Daoy (cell line): ENCODE measurements around the gene KRTAP13-3. TPM values are rescaled to one million over a fixed set of nuclear protein-coding genes. Genes with fewer than 3 reads are reported as not detected.

Experiments
- DNase-seq: peaks from one replicate; pipeline ENCODE4 v3.0.0-alpha.2; 2015; ENCODE audit warnings: low read depth
- total RNA-seq: library from RNA; depleted of rRNA; stranded (reverse); fragments of >200 nt; shearing (Covaris generic); gene quantifications from 2 replicates; pipeline ENCODE4 v1.2.3, GENCODE V29; 2014; rRNA removed

KRTAP13-3 gene
- total RNA-seq, result not detected in 2 replicates

GRCh38 chr21:30425826-30426225, at the start of gene KRTAP13-3:
Gene KRTAP13-3, minus strand, starts transcription at chr21:30425926. Its CDS starts 14 bp downstream, at chr21:30425912.
- no peak for DNase-seq

- no peak for DNase-seq
Measured at GRCh38 chr21:30468900-30469714, 43.4 kb upstream of the KRTAP13-3 start.

GRCh38 chr21:30463713-30464112, 38.0 kb upstream of the KRTAP13-3 start:
- peak; percentile 22 for DNase-seq

GRCh38 chr21:30448514-30448913, 22.8 kb upstream of the KRTAP13-3 start:
- DNase-seq, result no peak

GRCh38 chr21:30447056-30447455, 21.3 kb upstream of the KRTAP13-3 start:
- DNase-seq, result peak; percentile 12

- DNase-seq, result no peak
Measured at GRCh38 chr21:30444204-30444603, 18.5 kb upstream of the KRTAP13-3 start.

- no peak for DNase-seq
Measured at GRCh38 chr21:30443226-30443625, 17.5 kb upstream of the KRTAP13-3 start.

GRCh38 chr21:30439975-30440374, 14.2 kb upstream of the KRTAP13-3 start, which contains the start of gene KRTAP15-1:
Gene KRTAP15-1, plus strand, starts transcription at chr21:30440275. Its CDS starts 53 bp downstream, at chr21:30440328.
- DNase-seq, result no peak

GRCh38 chr21:30437010-30437565, 11.4 kb upstream of the KRTAP13-3 start:
- no peak for DNase-seq

GRCh38 chr21:30434033-30434631, 8.4 kb upstream of the KRTAP13-3 start:
- DNase-seq, result peak; percentile 61

GRCh38 chr21:30430170-30430655, 4.5 kb upstream of the KRTAP13-3 start, which contains the start of gene KRTAP13-4:
Gene KRTAP13-4, plus strand, starts transcription at chr21:30430220. Its CDS starts 56 bp downstream, at chr21:30430276.
- no peak for DNase-seq

- no peak for DNase-seq
Measured at GRCh38 chr21:30426731-30427130, 1.0 kb upstream of the KRTAP13-3 start.

GRCh38 chr21:30415993-30416392, 9.7 kb downstream of the KRTAP13-3 start:
- no peak for DNase-seq

GRCh38 chr21:30408782-30409494, 16.8 kb downstream of the KRTAP13-3 start:
- peak; percentile 93 for DNase-seq

- no peak for DNase-seq
Measured at GRCh38 chr21:30395731-30396130, 30.0 kb downstream of the KRTAP13-3 start, which contains the start of gene KRTAP13-1. Gene KRTAP13-1, plus strand, starts transcription at chr21:30396031. Its CDS starts 56 bp downstream, at chr21:30396087.

- DNase-seq, result no peak
Measured at GRCh38 chr21:30391492-30392025, 34.2 kb downstream of the KRTAP13-3 start.

- no peak for DNase-seq
Measured at GRCh38 chr21:30382201-30382600, 43.5 kb downstream of the KRTAP13-3 start.
